HAP-1 (cell line): ENCODE results near the gene SLC6A13.
A peak's percentile ranks its signal among the peaks of the same experiment; 100 is the strongest.

Source experiments
- DNase-seq, 2 experiments: peaks; one replicate each; pipeline ENCODE4 v3.0.0-alpha.2; 2016 to 2020; ENCODE audit warnings: low spot score in 2 of 2
- H3K27me3 ChIP-seq: fragments of 250-450 bp; sonication (Bioruptor Pico); 2 replicates; pipeline ENCODE4 v1.5.1; 2020; ENCODE audit warnings: low read depth, mild to moderate bottlenecking, moderate library complexity
- H3K36me3 ChIP-seq: fragments of 250-450 bp; sonication (Bioruptor Pico); replicated peaks from 2 replicates; pipeline ENCODE4 v1.5.1; 2020; ENCODE audit warnings: mild to moderate bottlenecking
- H3K4me1 ChIP-seq: fragments of 250-450 bp; sonication (Bioruptor Pico); 2 replicates; pipeline ENCODE4 v1.5.1; 2020; ENCODE audit warnings: mild to moderate bottlenecking
- H3K4me3 ChIP-seq: fragments of 250-450 bp; sonication (Bioruptor Pico); 2 replicates; pipeline ENCODE4 v1.5.1; 2020; ENCODE audit warnings: mild to moderate bottlenecking, moderate library complexity
- H3K9me3 ChIP-seq: fragments of 250-450 bp; sonication (Bioruptor Pico); 2 replicates; pipeline ENCODE4 v1.5.1; 2020; ENCODE audit warnings: mild to moderate bottlenecking, moderate library complexity
- in situ Hi-C: fragments of 300-500 bp; cut with MboI; formaldehyde crosslinking; loops from 3 replicates; pipeline ENCODE4 v1.14.3; 2020; ENCODE audit warnings: low sequenced_read_pairs, inconsistent platforms, mixed read lengths

Gene SLC6A13

GRCh38 chr12:202081-202731, 60.4 kb downstream of the SLC6A13 start:
- H3K27me3 ChIP-seq, result no peaks in the 10 kb centered on the region
- no peak overlapping the region for H3K4me3 ChIP-seq
- H3K4me1 ChIP-seq, result peaks cover 5% of the 10 kb centered on the region; the same call in 1 of the 2 replicates
- H3K9me3 ChIP-seq, result no peaks in the 10 kb centered on the region
- no peak for DNase-seq
- in situ Hi-C loops, result no loop called here
- H3K36me3 ChIP-seq, result no peaks in the 10 kb centered on the region

- in situ Hi-C loops, result no loop called here
- Histone ChIP-seq H3K27me3 (no peaks in the 10 kb centered on the region), H3K36me3 (no peaks in the 10 kb centered on the region), H3K4me1 (peaks cover 5% of the 10 kb centered on the region; the same call in 1 of the 2 replicates), H3K9me3 (no peaks in the 10 kb centered on the region), H3K4me3 (no peak overlapping the region)
- DNase-seq, result no peak
Measured at GRCh38 chr12:201361-201760, 61.3 kb downstream of the SLC6A13 start.

- H3K36me3 ChIP-seq, result no peaks in the 10 kb centered on the region
- peaks cover 3% of the 10 kb centered on the region for H3K27me3 ChIP-seq
- DNase-seq, result no peak
- in situ Hi-C loops, result no loop called here
- H3K4me3 ChIP-seq, result no peak overlapping the region
- no peaks in the 10 kb centered on the region for H3K9me3 ChIP-seq
- no peaks in the 10 kb centered on the region for H3K4me1 ChIP-seq
Measured at GRCh38 chr12:198705-199104, 63.9 kb downstream of the SLC6A13 start.

GRCh38 chr12:197911-198695, 64.5 kb downstream of the SLC6A13 start:
- Histone ChIP-seq H3K27me3 (peaks cover 3% of the 10 kb centered on the region), H3K4me1 (no peaks in the 10 kb centered on the region), H3K9me3 (no peaks in the 10 kb centered on the region), H3K36me3 (no peaks in the 10 kb centered on the region), H3K4me3 (no peak overlapping the region)
- DNase-seq, result no peak
- in situ Hi-C loops, result no loop called here

GRCh38 chr12:197347-197746, 65.3 kb downstream of the SLC6A13 start:
- in situ Hi-C loops, result no loop called here
- Histone ChIP-seq H3K27me3 (peaks cover 3% of the 10 kb centered on the region), H3K4me3 (no peak overlapping the region)

GRCh38 chr12:196436-196835, 66.2 kb downstream of the SLC6A13 start:
- Histone ChIP-seq H3K36me3 (no peaks in the 10 kb centered on the region), H3K9me3 (no peaks in the 10 kb centered on the region), H3K4me3 (no peak overlapping the region), H3K4me1 (no peaks in the 10 kb centered on the region), H3K27me3 (peaks cover 3% of the 10 kb centered on the region)
- in situ Hi-C loops, result no loop called here
- DNase-seq, result no peak

More at GRCh38 chr12:197347-197746, 65.3 kb downstream of the SLC6A13 start:
- H3K4me1 ChIP-seq, result no peaks in the 10 kb centered on the region
- no peaks in the 10 kb centered on the region for H3K9me3 ChIP-seq
- no peaks in the 10 kb centered on the region for H3K36me3 ChIP-seq
- DNase-seq, result no peak

GRCh38 chr12:195951-196350, 66.7 kb downstream of the SLC6A13 start:
- no peaks in the 10 kb centered on the region for H3K36me3 ChIP-seq
- H3K4me1 ChIP-seq, result no peaks in the 10 kb centered on the region
- DNase-seq, result no peak
- no peak overlapping the region for H3K4me3 ChIP-seq
- H3K27me3 ChIP-seq, result peaks cover 6% of the 10 kb centered on the region
- H3K9me3 ChIP-seq, result no peaks in the 10 kb centered on the region
- in situ Hi-C loops, result no loop called here

GRCh38 chr12:195156-195555, 67.5 kb downstream of the SLC6A13 start:
- no peak overlapping the region for H3K4me3 ChIP-seq
- no peaks in the 10 kb centered on the region for H3K36me3 ChIP-seq
- peaks cover 8% of the 10 kb centered on the region for H3K27me3 ChIP-seq
- H3K9me3 ChIP-seq, result no peaks in the 10 kb centered on the region
- in situ Hi-C loops, result no loop called here
- no peaks in the 10 kb centered on the region for H3K4me1 ChIP-seq
- no peak for DNase-seq

- Histone ChIP-seq H3K4me1 (0 out of 2 replicates have a peak, but pooled peaks cover 1% of the 10 kb centered on the region), H3K9me3 (no peaks in the 10 kb centered on the region), H3K36me3 (no peaks in the 10 kb centered on the region), H3K4me3 (no peak overlapping the region), H3K27me3 (peaks cover 8% of the 10 kb centered on the region)
- DNase-seq, result no peak
- in situ Hi-C loops, result no loop called here
Measured at GRCh38 chr12:194276-194675, 68.4 kb downstream of the SLC6A13 start.

- Histone ChIP-seq H3K4me1 (0 out of 2 replicates have a peak, but pooled peaks cover 3% of the 10 kb centered on the region), H3K4me3 (no peak overlapping the region), H3K27me3 (peaks cover 8% of the 10 kb centered on the region), H3K9me3 (no peaks in the 10 kb centered on the region), H3K36me3 (no peaks in the 10 kb centered on the region)
- no peak for DNase-seq
- in situ Hi-C loops, result no loop called here
Measured at GRCh38 chr12:193261-193660, 69.4 kb downstream of the SLC6A13 start.

- H3K4me1 ChIP-seq, result 0 out of 2 replicates have a peak, but pooled peaks cover 3% of the 10 kb centered on the region
- no peak overlapping the region for H3K4me3 ChIP-seq
- H3K27me3 ChIP-seq, result peaks cover 8% of the 10 kb centered on the region
- H3K9me3 ChIP-seq, result no peaks in the 10 kb centered on the region
- in situ Hi-C loops, result no loop called here
- DNase-seq, result no peak
- no peaks in the 10 kb centered on the region for H3K36me3 ChIP-seq
Measured at GRCh38 chr12:191541-191940, 71.1 kb downstream of the SLC6A13 start.

GRCh38 chr12:190881-191280, 71.8 kb downstream of the SLC6A13 start:
- 0 out of 2 replicates have a peak, but pooled peaks cover 3% of the 10 kb centered on the region for H3K4me1 ChIP-seq
- no peak overlapping the region for H3K4me3 ChIP-seq
- in situ Hi-C loops, result no loop called here
- H3K9me3 ChIP-seq, result no peaks in the 10 kb centered on the region
- H3K36me3 ChIP-seq, result no peaks in the 10 kb centered on the region
- DNase-seq, result no peak
- peaks cover 8% of the 10 kb centered on the region for H3K27me3 ChIP-seq

- Histone ChIP-seq H3K4me1 (0 out of 2 replicates have a peak, but pooled peaks cover 3% of the 10 kb centered on the region), H3K4me3 (no peak overlapping the region), H3K27me3 (peaks cover 8% of the 10 kb centered on the region; the same call in 1 of the 2 replicates), H3K36me3 (no peaks in the 10 kb centered on the region), H3K9me3 (no peaks in the 10 kb centered on the region)
- DNase-seq, result no peak
- in situ Hi-C loops, result no loop called here
Measured at GRCh38 chr12:189622-189962, 73.0 kb downstream of the SLC6A13 start.

GRCh38 chr12:188910-189621, 73.6 kb downstream of the SLC6A13 start:
- H3K9me3 ChIP-seq, result no peaks in the 10 kb centered on the region
- peak overlapping the region; percentile 14; the same call in 1 of the 2 replicates for H3K4me3 ChIP-seq
- H3K36me3 ChIP-seq, result no peaks in the 10 kb centered on the region
- H3K27me3 ChIP-seq, result peaks cover 6% of the 10 kb centered on the region; the same call in 1 of the 2 replicates
- DNase-seq, result peak; percentile 47 to 75
- H3K4me1 ChIP-seq, result 0 out of 2 replicates have a peak, but pooled peaks cover 3% of the 10 kb centered on the region
- in situ Hi-C loops, result no loop called here
